Stomach (tissue), 4 donors: ENCODE results near the gene RYR3.

ENCODE experiments used
- POLR2A ChIP-seq, 4 donors: fragments of 450-650 bp; IDR thresholded peaks; one replicate each; pipeline ENCODE4 v1.6.1; 2016; ENCODE audit warnings: antibody characterized with exemption in 4 of 4, control low read depth in 2 of 4, mild to moderate bottlenecking in 1 of 4, moderate library complexity in 1 of 4
- TF ChIP-seq, protein P1 (sequence below), 7 experiments: fragments of 450-650 bp in 4 of 7; fragments of 200-600 bp in 3 of 7; sonication (generic) in 3 of 7; IDR thresholded peaks; one replicate each; pipeline ENCODE4 v1.5.1; 2016 to 2019; ENCODE audit warnings: antibody characterized with exemption in 7 of 7, control low read depth in 2 of 7, mild to moderate bottlenecking in 1 of 7

DNA sequence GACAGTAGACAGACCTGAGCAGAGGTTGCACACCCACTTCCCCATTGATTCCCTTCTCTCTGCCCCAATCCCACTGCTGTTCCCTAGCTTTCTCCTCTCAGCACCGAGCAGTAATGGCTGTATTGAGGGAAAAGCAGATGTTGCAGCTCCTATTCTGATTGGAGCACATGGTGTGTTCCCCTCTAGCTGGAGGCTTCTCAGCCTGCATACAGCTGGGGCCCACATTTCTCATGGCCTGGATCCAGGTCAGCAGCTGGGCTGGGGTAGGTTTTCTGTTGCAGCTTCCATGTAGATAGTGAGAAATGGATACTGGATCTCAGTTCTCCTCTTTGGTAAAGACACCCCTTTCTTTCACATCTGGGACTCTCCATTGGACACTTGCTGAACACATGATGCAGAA lies 50.1 kb downstream of the RYR3 start:
- TF ChIP-seq, protein P1, sequence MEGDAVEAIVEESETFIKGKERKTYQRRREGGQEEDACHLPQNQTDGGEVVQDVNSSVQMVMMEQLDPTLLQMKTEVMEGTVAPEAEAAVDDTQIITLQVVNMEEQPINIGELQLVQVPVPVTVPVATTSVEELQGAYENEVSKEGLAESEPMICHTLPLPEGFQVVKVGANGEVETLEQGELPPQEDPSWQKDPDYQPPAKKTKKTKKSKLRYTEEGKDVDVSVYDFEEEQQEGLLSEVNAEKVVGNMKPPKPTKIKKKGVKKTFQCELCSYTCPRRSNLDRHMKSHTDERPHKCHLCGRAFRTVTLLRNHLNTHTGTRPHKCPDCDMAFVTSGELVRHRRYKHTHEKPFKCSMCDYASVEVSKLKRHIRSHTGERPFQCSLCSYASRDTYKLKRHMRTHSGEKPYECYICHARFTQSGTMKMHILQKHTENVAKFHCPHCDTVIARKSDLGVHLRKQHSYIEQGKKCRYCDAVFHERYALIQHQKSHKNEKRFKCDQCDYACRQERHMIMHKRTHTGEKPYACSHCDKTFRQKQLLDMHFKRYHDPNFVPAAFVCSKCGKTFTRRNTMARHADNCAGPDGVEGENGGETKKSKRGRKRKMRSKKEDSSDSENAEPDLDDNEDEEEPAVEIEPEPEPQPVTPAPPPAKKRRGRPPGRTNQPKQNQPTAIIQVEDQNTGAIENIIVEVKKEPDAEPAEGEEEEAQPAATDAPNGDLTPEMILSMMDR (IDR thresholded peaks at IDR 0.05), result no peak
- no peak for TF ChIP-seq POLR2A (IDR thresholded peaks at IDR 0.05)
